CD4-positive, alpha-beta T cell treated with Interleukin-17A for 4 hours (primary cell): ENCODE data around the gene PRDM1.
"Not testable (repeated sequence)": the region's sequence is repeated elsewhere in the genome, so short reads cannot be mapped to it uniquely, and the experiment has no call there.

Source experiments
- DNase-seq: peaks from one replicate; pipeline ENCODE4 v3.0.0-alpha.2; 2020; ENCODE audit warnings: mixed read lengths

The PRDM1 gene

DNA sequence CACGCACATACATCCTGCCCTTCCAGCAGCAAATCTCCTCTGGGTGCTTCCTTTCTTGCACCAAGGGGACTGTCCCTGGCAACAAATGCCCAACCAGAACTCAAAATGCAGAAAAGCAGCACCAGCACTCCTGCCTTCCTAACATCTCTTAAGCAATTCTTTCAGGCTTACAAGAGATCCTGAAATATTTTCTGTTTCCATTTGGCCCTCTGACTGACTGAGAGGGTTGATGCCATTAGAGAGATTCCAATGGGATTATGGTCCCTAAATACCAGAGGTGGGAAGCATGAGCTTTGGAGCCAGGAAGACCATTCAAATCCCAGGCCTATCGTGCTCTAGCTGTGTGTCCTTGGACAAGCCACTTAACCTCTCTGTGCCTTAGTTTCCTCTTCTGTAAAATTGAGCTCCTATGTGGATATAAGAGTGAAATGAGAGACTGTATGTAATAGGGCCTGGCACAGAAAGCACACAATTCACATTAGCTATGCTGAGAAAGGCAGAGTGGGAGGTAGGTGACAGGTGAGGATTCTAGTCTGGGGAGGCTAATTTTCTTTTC, 56.8 kb downstream of the PRDM1 start:
- DNase-seq: no peak

DNA sequence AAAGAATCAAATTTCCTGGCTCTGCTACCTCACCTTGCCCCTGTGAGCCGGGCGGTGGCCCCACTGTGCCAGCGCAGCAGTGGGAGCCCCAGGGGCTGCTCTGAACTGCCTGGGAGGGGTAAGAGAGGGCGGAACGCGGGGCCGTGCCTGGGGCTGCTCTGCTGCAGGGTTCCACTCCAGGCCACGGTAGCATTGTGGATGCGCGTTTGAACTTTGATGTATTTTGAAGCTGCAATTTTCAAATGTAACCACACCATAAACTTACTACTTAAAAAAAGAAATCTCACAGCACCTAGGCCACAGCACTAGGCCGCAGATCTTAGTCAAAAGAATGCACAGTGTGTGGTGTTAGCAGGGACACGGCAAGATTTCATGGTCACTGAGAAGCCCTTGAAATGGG, 57.5 kb downstream of the PRDM1 start:
- DNase-seq: no peak

DNA sequence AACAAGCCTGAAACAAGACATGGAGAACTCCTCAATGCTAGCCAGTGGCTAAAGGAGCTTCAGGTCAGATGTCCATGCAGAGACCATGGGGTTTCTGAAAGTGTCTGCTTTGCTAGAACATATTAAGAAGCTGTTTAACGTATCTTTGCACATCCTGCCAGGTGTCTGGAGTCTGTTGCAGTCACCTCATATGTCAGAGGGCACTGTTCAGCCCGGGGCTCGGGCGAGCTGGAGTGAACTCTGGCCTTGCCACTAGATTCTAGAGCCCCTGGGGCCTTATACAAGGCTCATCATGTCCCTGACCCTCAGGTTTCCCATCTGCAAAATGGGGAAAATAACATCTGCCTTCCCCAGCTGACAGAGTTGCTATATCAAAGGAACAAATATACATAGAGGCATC, 59.0 kb downstream of the PRDM1 start:
- no peak for DNase-seq

DNA sequence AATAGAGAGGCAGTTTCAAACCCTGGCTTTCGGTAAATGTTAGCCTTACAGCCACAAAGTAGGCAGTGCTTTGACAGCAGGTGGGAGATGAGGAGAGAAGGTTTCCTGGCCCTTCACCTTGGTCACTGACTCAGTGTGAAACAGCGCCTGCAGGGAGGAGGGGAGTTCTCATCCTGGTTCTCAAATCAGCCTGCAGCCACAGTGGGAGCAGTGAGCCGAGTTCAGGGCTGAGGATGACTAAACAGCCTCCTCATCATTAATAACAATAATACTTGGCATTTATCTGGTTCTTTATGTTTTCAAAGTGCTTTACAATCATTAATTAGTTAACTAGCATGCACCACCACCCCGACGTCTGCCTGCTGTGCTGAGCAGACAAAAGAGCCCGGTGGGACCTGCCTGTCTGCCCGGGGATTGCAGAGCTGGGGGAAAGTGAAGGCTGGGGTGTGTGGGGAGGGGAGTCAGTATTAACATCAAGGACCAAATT, 59.6 kb downstream of the PRDM1 start:
- no peak for DNase-seq

DNA sequence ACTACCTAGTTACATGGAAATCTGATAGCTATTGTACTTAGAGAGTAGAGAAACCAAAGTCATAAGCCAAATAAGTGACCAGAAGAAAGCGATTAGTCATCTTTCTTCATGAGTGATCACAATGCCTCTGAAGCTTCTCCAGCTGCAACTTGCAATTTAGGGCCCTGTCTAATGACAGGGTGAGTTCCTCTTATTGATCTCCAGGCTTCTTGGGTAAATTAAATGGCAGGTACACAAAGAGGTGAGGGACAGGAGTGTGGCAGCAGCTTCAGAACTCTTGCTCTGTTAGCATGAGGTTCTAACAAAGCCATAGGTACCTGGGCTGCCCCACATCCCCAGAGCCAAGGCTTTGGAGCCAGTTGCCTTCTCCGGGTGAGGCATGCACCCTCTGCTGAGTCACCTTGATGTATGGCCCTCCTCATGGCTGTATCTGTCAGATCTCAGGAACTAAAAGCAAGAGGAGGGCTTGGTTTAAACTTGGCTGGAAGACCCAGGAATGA, 60.8 kb downstream of the PRDM1 start:
- no peak for DNase-seq

DNA sequence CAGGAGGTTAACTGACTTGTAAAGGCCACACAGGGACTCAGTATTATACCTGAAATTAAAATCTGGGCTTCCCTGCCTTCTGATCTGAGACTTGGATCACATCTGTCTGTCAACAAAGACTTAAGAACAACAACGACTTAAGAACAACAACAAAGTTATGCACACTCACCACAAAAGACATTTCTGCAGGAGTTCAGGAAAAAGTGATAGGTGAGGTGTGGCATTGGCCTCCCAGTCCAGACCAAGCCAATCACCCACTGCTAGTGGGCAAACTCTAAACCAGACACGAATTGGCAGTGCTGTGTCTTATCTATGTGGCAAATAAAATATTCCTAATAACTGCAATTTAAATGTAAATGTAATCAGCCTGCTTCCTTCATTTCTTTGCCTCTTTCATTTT, 61.3 kb downstream of the PRDM1 start:
- no peak for DNase-seq

DNA sequence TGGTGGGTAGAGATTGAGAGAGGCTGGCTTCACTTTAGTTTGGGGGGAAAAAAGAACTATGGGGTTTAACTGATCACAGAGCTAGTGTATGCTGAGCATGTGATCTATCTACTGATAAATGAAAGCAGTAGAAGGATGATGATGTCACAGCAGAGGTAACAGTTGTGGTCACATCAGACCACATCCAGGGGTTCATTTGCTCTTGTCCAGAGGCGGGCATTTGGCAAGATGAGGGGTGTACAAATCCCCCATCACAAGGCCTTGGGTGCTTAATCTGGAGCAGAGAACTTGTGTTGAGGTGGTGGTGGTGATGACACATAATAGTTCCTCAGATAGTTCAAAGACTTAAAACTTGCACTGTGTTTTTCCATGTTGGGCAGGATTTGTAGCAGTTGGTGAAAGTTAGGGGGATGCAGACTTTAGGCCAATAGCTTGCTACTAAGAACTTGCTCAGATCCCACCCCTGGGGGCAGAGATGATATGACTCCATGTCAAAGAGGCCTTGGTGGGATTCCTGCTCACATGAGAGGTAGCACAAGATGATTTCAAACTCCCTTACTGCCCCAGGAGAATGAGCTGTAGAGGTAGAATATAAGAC, 63.4 kb downstream of the PRDM1 start:
- no peak for DNase-seq

DNA sequence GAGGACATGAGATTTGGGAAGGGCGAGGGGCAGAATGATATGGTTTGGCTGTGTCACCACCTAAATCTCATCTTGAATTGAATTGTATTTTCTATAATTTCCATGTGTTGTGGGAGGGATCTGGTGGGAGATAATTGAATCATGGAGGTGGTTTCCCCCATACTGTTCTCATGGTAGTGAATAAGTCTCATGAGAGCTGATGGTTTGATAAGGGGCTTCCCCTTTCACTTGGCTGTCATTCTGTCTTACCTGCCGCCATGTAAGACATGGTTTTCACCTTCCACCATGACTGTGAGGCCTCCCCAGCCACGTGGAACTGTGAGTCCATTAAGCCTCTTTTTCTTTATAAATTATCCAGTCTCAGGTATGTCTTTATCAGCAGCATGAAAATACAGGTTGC, 66.3 kb downstream of the PRDM1 start:
- DNase-seq: not testable (repeated sequence)

DNA sequence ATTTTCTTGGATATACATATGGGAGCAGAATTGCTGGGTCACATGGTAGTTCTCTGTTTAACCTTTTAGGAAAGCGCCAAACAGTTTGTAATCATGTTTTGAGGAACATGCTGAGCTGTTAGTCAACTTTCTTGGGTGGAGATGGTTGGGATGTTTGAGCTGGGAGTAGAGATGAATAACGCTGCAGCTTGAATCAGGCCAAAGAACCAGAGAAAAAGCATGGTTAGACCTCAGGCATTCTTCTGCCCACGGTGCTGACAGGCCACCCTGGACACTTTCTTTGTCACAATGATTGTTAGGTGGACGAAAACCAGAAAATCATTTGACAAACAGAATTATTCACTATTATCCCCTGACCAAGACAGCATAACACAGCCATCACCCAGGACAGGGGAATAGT, 66.8 kb downstream of the PRDM1 start:
- DNase-seq: no peak

DNA sequence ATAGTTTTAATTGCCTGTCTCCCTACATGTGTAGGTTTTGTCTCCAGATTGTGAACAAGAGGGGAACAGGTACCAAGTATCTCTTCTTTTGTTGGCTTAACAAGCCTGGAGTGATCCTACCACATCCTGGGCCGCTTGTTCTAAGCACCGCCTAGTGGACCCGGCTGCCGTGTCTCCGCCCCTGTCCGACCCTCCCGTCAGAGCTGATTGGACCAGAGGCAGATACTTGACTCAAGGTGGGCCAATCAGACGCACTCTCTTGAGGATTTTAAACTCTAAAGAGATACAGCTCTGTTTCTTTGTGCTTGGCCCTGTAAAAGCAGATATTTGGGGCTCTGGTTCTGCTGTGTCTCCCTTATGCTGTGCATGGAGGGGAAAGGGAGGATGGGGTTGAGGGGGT, 68.2 kb downstream of the PRDM1 start:
- no peak for DNase-seq

DNA sequence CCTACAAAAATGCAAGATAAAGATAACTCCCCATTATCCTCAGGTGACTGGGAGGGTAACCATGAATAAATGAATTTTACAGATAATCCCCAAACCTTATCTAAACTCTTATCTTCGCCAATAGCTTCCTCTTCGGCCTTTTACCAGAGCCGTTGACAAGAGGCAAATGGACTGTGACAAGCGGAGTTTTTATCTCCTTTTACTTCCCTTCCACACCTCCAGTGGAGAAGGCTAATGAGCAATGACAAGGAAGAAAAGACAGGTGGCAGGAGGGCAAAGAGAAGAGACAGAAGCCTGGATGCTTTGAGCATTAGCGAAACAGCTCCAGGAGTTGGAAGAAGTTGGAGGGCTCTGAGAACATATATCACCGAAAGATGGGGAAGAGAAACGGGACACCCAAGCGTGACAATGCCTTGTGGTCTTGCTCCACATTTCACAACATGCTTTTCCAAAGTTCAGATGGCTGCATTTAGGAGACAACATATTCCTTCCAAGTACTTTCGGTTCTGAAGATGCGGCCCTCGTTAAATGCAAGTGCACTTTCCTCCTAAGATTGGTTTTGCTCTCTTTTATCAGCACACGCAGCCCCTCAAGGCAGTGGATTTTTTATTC, 69.2 kb downstream of the PRDM1 start:
- no peak for DNase-seq

DNA sequence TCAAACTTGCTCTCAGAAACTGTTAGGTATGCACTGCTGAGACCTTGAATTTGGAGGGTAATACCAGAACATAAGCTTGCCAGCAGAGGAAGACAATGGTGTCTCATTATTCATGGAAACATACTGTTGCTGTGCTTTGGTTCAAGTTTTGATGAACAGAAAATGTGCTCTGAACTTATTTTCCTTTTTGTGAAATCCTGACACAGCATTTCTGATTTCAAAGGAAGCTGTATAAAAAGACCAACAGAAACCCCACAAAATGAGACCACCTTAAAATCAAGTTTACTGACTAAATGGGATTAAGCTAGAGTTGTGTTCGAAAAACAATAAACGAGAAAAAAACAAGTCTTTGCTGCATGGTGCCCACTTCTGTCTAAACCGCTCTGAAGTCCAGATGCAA, 70.3 kb downstream of the PRDM1 start:
- DNase-seq: no peak

DNA sequence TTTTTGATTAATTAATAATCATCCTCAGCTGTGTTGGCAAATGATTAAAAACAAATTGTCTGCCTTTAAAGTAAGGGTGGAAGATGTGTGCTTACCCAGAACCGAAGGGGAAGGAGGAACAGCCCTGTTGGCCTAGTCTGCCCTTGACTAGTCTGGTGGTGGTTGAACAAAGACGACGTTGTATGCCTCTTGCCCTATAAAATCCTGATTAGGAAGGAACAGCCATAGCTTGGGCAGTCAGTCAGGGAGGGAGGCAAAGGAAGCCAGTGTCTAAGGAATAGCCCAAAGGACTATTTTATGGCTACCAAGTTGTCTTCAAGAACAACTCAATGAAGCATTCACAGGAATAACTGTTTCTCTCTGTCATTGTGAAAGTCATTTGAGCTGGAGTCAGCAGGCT, 70.7 kb downstream of the PRDM1 start:
- no peak for DNase-seq

DNA sequence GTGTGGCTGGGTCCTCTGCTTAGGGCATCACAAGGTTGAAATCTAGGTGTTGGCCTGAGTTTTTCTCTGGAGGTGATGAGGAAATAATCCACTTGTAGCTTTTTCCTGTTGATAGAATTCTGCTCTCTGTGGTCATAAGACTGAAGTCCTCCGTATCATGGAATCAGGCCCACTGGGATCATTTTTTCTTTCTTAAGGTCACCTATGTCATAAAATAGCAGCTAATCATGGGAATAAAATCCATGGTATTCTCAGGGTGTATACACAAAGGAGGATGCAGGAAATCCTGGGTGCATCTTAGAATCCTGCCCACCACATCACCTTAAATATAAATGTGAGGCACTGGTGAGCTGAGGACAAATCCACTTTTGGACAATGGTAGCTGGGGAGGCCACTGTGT, 72.7 kb downstream of the PRDM1 start:
- DNase-seq: no peak
